ENCODE measurements around the gene ELP4.

ELP4 gene

DNA sequence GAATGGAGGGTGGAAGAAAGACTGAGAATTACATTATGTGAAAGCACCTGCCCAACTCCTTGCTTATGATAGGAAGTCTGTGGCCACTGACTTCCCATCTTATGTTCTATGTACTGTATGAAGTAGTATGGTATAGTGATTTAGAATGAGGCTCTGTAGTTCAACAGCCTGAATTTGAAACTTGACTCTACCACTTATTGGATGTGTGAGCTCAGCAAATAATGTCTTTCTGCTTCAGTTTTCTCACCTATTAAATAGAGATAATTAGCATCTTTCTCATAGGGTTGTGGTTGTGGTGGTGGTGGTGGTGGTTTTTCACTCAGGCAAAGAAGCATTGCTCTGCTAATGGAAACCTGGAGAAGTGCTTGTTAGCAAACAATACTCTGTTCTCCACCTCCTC, 180.0 kb downstream of the ELP4 start (continued):
- TF ChIP-seq, protein P1, sequence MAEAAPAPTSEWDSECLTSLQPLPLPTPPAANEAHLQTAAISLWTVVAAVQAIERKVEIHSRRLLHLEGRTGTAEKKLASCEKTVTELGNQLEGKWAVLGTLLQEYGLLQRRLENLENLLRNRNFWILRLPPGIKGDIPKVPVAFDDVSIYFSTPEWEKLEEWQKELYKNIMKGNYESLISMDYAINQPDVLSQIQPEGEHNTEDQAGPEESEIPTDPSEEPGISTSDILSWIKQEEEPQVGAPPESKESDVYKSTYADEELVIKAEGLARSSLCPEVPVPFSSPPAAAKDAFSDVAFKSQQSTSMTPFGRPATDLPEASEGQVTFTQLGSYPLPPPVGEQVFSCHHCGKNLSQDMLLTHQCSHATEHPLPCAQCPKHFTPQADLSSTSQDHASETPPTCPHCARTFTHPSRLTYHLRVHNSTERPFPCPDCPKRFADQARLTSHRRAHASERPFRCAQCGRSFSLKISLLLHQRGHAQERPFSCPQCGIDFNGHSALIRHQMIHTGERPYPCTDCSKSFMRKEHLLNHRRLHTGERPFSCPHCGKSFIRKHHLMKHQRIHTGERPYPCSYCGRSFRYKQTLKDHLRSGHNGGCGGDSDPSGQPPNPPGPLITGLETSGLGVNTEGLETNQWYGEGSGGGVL (tag by site-specific recombination; IDR thresholded peaks at IDR 0.05), result no peak
- TF ChIP-seq ZNF24 (tag by site-specific recombination; IDR thresholded peaks at IDR 0.05), result no peak
- no peak for TF ChIP-seq KLF16 (tag by site-specific recombination; IDR thresholded peaks at IDR 0.05)
- TF ChIP-seq, protein P2, sequence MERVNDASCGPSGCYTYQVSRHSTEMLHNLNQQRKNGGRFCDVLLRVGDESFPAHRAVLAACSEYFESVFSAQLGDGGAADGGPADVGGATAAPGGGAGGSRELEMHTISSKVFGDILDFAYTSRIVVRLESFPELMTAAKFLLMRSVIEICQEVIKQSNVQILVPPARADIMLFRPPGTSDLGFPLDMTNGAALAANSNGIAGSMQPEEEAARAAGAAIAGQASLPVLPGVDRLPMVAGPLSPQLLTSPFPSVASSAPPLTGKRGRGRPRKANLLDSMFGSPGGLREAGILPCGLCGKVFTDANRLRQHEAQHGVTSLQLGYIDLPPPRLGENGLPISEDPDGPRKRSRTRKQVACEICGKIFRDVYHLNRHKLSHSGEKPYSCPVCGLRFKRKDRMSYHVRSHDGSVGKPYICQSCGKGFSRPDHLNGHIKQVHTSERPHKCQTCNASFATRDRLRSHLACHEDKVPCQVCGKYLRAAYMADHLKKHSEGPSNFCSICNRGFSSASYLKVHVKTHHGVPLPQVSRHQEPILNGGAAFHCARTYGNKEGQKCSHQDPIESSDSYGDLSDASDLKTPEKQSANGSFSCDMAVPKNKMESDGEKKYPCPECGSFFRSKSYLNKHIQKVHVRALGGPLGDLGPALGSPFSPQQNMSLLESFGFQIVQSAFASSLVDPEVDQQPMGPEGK (tag by site-specific recombination; IDR thresholded peaks at IDR 0.05), result no peak
- TF ChIP-seq ZNF341 (tag by site-specific recombination; IDR thresholded peaks at IDR 0.05; ENCODE audit: low read depth), result no peak
- no peak for TF ChIP-seq ZNF514 (tag by site-specific recombination; IDR thresholded peaks at IDR 0.05)
- no peak for TF ChIP-seq SETDB1 (IDR thresholded peaks at IDR 0.05; ENCODE audit: insufficient read length, low read length)
- no peak for TF ChIP-seq ZNF530 (tag by site-specific recombination; IDR thresholded peaks at IDR 0.05; ENCODE audit: low read depth)
- TF ChIP-seq ZNF366 (tag by site-specific recombination; conservative IDR thresholded peaks at IDR 0.05), result no peak

DNA sequence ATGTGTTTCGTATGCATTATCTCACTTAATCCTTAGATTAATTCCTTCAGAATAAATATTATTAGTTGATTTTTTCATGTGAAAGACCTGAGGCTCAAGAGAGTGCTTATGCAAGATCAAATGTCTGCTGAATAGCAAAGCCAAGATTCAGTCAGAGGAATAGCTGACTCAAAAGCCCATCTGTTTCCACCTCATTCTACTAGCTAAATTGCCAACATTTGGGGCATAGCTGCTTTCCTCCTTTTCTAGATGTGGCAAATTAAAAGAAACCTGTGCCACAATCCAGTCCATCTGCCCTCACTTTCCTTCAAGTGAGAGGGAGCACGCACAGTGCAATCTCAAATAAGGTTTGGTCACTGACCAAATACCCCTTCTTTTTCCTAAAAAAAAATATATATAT, 180.5 kb downstream of the ELP4 start:
- CTCF ChIA-PET, result interaction anchor here (0.6 to 1.3 kb wide), 4 partner anchors 13 to 452 kb away, joined by 3 to 8 read pairs (median 4); no protein-coding TSS in a partner anchor
- POLR2A ChIA-PET, result no interaction called here
- TF ChIP-seq ZNF2 (tag by site-specific recombination; IDR thresholded peaks at IDR 0.05), result no peak
- TF ChIP-seq, protein P3, sequence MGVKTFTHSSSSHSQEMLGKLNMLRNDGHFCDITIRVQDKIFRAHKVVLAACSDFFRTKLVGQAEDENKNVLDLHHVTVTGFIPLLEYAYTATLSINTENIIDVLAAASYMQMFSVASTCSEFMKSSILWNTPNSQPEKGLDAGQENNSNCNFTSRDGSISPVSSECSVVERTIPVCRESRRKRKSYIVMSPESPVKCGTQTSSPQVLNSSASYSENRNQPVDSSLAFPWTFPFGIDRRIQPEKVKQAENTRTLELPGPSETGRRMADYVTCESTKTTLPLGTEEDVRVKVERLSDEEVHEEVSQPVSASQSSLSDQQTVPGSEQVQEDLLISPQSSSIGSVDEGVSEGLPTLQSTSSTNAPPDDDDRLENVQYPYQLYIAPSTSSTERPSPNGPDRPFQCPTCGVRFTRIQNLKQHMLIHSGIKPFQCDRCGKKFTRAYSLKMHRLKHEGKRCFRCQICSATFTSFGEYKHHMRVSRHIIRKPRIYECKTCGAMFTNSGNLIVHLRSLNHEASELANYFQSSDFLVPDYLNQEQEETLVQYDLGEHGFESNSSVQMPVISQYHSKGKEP (tag by site-specific recombination; IDR thresholded peaks at IDR 0.05), result no peak

GRCh38 chr11:31690516-31690915, 180.9 kb downstream of the ELP4 start:
- POLR2A ChIA-PET, result no interaction called here
- CTCF ChIA-PET, result interaction anchor here (0.6 to 1.6 kb wide), 5 partner anchors 13 to 452 kb away, joined by 3 to 8 read pairs (median 4); no protein-coding TSS in a partner anchor
- no peaks in the 10 kb centered on the region for H3K9me3 ChIP-seq (ENCODE audit: control insufficient read depth, insufficient read depth, low read depth, low read length)
- H3K27ac ChIP-seq (ENCODE audit: extremely low read depth, low read depth, low read length), result no peak overlapping the region
- no peak overlapping the region for H3K4me3 ChIP-seq (ENCODE audit: low read depth, low read length)
- peaks cover 3% of the 10 kb centered on the region for H3K4me1 ChIP-seq (ENCODE audit: control insufficient read depth, insufficient read depth, low read length)
- no peaks in the 10 kb centered on the region for H3K36me3 ChIP-seq (ENCODE audit: control insufficient read depth in 2 of 2, insufficient read depth in 1 of 2, low read length in 2 of 2)
- TF ChIP-seq ZNF488 (tag by site-specific recombination; IDR thresholded peaks at IDR 0.05) (no peak), ZNF701 (tag by site-specific recombination; IDR thresholded peaks at IDR 0.05) (no peak), ZNF404 (tag by site-specific recombination; IDR thresholded peaks at IDR 0.05) (no peak), ZNF202 (tag by site-specific recombination; IDR thresholded peaks at IDR 0.05; ENCODE audit: borderline replicate concordance) (no peak), ZNF670 (tag by site-specific recombination; IDR thresholded peaks at IDR 0.05; ENCODE audit: low read depth) (no peak), MZF1 (tag by site-specific recombination; IDR thresholded peaks at IDR 0.05; ENCODE audit: borderline replicate concordance) (no peak), ZNF138 (tag by site-specific recombination; IDR thresholded peaks at IDR 0.05; ENCODE audit: borderline replicate concordance) (no peak), ZNF292 (tag by site-specific recombination; IDR thresholded peaks at IDR 0.05; ENCODE audit: borderline replicate concordance, low read depth) (no peak), HOXD13 (CRISPR knock-in tag; IDR thresholded peaks at IDR 0.05; ENCODE audit: borderline replicate concordance) (no peak), ZNF324 (tag by site-specific recombination; IDR thresholded peaks at IDR 0.05) (no peak), ZSCAN16 (tag by site-specific recombination; IDR thresholded peaks at IDR 0.05) (no peak), ZNF433 (tag by site-specific recombination; IDR thresholded peaks at IDR 0.05; ENCODE audit: low read depth) (no peak), ZNF660 (tag by site-specific recombination; IDR thresholded peaks at IDR 0.05) (no peak)
- TF ChIP-seq, protein P4, sequence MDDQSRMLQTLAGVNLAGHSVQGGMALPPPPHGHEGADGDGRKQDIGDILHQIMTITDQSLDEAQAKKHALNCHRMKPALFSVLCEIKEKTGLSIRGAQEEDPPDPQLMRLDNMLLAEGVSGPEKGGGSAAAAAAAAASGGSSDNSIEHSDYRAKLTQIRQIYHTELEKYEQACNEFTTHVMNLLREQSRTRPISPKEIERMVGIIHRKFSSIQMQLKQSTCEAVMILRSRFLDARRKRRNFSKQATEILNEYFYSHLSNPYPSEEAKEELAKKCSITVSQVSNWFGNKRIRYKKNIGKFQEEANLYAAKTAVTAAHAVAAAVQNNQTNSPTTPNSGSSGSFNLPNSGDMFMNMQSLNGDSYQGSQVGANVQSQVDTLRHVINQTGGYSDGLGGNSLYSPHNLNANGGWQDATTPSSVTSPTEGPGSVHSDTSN (CRISPR knock-in tag; IDR thresholded peaks at IDR 0.05), result no peak

More for the DNA sequence above, 180.5 kb downstream of the ELP4 start:
- Histone ChIP-seq H3K4me1 (ENCODE audit: control insufficient read depth, insufficient read depth, low read length) (peaks cover 3% of the 10 kb centered on the region), H3K4me3 (ENCODE audit: low read depth, low read length) (no peak overlapping the region), H3K36me3 (ENCODE audit: control insufficient read depth in 2 of 2, insufficient read depth in 1 of 2, low read length in 2 of 2) (no peaks in the 10 kb centered on the region), H3K9me3 (ENCODE audit: control insufficient read depth, insufficient read depth, low read depth, low read length) (no peaks in the 10 kb centered on the region), H3K27ac (ENCODE audit: extremely low read depth, low read depth, low read length) (no peak overlapping the region)

Data from HEK293 (cell line).